HEK293T (cell line): ENCODE measurements around the gene PRRC2C.

Source experiments
- FOXK2 ChIP-seq: fragments of 450-650 bp; IDR thresholded peaks from 2 replicates; pipeline ENCODE4 v1.6.1; 2016; ENCODE audit warnings: mild to moderate bottlenecking
- FOXM1 ChIP-seq: fragments of 450-650 bp; IDR thresholded peaks from 2 replicates; pipeline ENCODE4 v1.6.1; 2017; ENCODE audit warnings: mild to moderate bottlenecking, borderline replicate concordance
- L3MBTL2 ChIP-seq: fragments of 450-650 bp; conservative IDR thresholded peaks from 2 replicates; pipeline ENCODE4 v1.6.1; 2016; ENCODE audit warnings: mild to moderate bottlenecking
- LEF1 ChIP-seq: fragments of 450-650 bp; IDR thresholded peaks from 2 replicates; pipeline ENCODE4 v1.6.1; 2017; ENCODE audit warnings: mild to moderate bottlenecking, borderline replicate concordance
- TF ChIP-seq, protein P1 (sequence below): fragments of 450-650 bp; IDR thresholded peaks from 2 replicates; pipeline ENCODE4 v1.6.1; 2016

DNA sequence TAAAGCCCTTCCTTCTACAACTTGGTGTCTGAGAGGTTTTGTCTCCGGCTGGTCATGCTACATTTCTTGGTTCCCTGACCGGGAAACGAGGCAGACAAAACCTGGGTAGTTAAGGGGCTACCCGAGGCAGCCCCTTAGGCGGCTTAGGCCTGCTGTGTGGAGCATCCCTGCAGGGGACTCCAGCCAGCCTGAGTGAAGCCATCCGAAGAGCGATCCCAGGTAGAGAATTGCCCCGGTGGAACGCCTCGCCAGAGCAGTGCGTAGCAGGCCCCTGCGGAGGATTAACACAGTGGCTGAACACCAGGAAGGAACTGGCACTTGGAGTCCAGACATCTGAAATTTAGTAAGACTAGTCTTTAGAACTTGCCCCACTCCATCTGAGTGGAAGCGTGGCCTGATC is 115.5 kb downstream of the PRRC2C start:
- TF ChIP-seq FOXK2 (no peak), FOXM1 (no peak), LEF1 (no peak), L3MBTL2 (no peak)
- TF ChIP-seq, protein P1, sequence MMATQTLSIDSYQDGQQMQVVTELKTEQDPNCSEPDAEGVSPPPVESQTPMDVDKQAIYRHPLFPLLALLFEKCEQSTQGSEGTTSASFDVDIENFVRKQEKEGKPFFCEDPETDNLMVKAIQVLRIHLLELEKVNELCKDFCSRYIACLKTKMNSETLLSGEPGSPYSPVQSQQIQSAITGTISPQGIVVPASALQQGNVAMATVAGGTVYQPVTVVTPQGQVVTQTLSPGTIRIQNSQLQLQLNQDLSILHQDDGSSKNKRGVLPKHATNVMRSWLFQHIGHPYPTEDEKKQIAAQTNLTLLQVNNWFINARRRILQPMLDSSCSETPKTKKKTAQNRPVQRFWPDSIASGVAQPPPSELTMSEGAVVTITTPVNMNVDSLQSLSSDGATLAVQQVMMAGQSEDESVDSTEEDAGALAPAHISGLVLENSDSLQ: no peak
